HG02981 (cell line): ENCODE measurements around the gene ZNF502.

Experiments used
- ATAC-seq: cut with Tn5 transposase; IDR thresholded peaks from one replicate; pipeline ENCODE4 v1.9.1; 2021; ENCODE audit warnings: mild to moderate bottlenecking, moderate library complexity; ENCODE audit not compliant: unreplicated experiment

ZNF502 gene

GRCh38 chr3:44764248-44764647, 51.8 kb downstream of the ZNF502 start:
- no peak for ATAC-seq

GRCh38 chr3:44771424-44772098, 59.1 kb downstream of the ZNF502 start:
- ATAC-seq, result no peak

- no peak for ATAC-seq
Measured at GRCh38 chr3:44772099-44772442, 59.6 kb downstream of the ZNF502 start.
